Astrocyte (in vitro differentiated cells and primary cell): Measurements from ENCODE around the gene SBF2. TPM values are rescaled to one million over a fixed set of nuclear protein-coding genes. Genes with fewer than 3 reads are reported as not detected.

ENCODE experiments used
- DNase-seq: peaks from one replicate; pipeline ENCODE4 v3.0.0-alpha.2; 2010; ENCODE audit warnings: low read depth
- FAIRE-seq: peaks from 2 replicates; lab custom pipeline; 2011; peaks lifted over from hg19 to GRCh38; lab: Jason Lieb, UNC
- H2AFZ ChIP-seq: 2 replicates; pipeline ENCODE4 v1.6.0; 2012; ENCODE audit warnings: low read depth, low read length, inconsistent platforms
- H3K27ac ChIP-seq: 2 replicates; pipeline ENCODE4 v1.5.1; 2011; ENCODE audit warnings: low read depth, low read length, inconsistent platforms
- H3K27me3 ChIP-seq: 2 replicates; pipeline ENCODE4 v1.6.0; 2011; ENCODE audit warnings: low read length, inconsistent platforms; ENCODE audit not compliant: insufficient read depth
- H3K36me3 ChIP-seq: 2 replicates; pipeline ENCODE4 v1.5.1; 2011; ENCODE audit warnings: low read length, inconsistent platforms; ENCODE audit not compliant: insufficient read depth
- H3K4me1 ChIP-seq: 2 replicates; pipeline ENCODE4 v1.5.1; 2011; ENCODE audit warnings: low read length, inconsistent platforms; ENCODE audit not compliant: insufficient read depth
- H3K4me2 ChIP-seq: 2 replicates; pipeline ENCODE4 v1.6.0; 2012; ENCODE audit warnings: low read length, inconsistent platforms
- H3K4me3 ChIP-seq: 2 replicates; pipeline ENCODE4 v1.5.1; 2011; ENCODE audit warnings: low read depth, mild to moderate bottlenecking, low read length, inconsistent platforms; ENCODE audit not compliant: insufficient read depth
- H3K79me2 ChIP-seq: 2 replicates; pipeline ENCODE4 v1.6.0; 2012; ENCODE audit warnings: mild to moderate bottlenecking, low read length, inconsistent platforms; ENCODE audit not compliant: insufficient read depth
- H3K9ac ChIP-seq: 2 replicates; pipeline ENCODE4 v1.6.0; 2012; ENCODE audit warnings: mild to moderate bottlenecking, low read length, inconsistent platforms
- H3K9me3 ChIP-seq: 2 replicates; pipeline ENCODE4 v1.5.1; 2012; ENCODE audit warnings: low read depth, mild to moderate bottlenecking, low read length, inconsistent platforms; ENCODE audit not compliant: insufficient read depth
- H4K20me1 ChIP-seq: 2 replicates; pipeline ENCODE4 v1.6.0; 2012; ENCODE audit warnings: low read length, inconsistent platforms; ENCODE audit not compliant: insufficient read depth
- H3K27ac Mint-ChIP-seq: one replicate; pipeline ENCODE4 v1.8.0; 2021; ENCODE audit warnings: mild to moderate bottlenecking, mixed read lengths; ENCODE audit not compliant: unreplicated experiment
- H3K27me3 Mint-ChIP-seq: one replicate; pipeline ENCODE4 v1.8.0; 2021; ENCODE audit warnings: low read depth, mixed read lengths; ENCODE audit not compliant: unreplicated experiment
- H3K36me3 Mint-ChIP-seq: one replicate; pipeline ENCODE4 v1.8.0; 2021; ENCODE audit warnings: low read depth, mixed read lengths; ENCODE audit not compliant: unreplicated experiment
- H3K4me1 Mint-ChIP-seq: one replicate; pipeline ENCODE4 v1.8.0; 2021; ENCODE audit warnings: low read depth, mixed read lengths; ENCODE audit not compliant: unreplicated experiment
- H3K4me3 Mint-ChIP-seq: one replicate; pipeline ENCODE4 v1.8.0; 2021; ENCODE audit warnings: mild to moderate bottlenecking, moderate library complexity, mixed read lengths; ENCODE audit not compliant: unreplicated experiment
- H3K9me3 Mint-ChIP-seq: one replicate; pipeline ENCODE4 v1.8.0; 2021; ENCODE audit warnings: mild to moderate bottlenecking, mixed read lengths; ENCODE audit not compliant: unreplicated experiment
- CTCF ChIP-seq: IDR thresholded peaks from 2 replicates; pipeline ENCODE4 v1.5.1; 2011; ENCODE audit warnings: low read depth, mild to moderate bottlenecking, inconsistent platforms, low read length, moderate library complexity; ENCODE audit not compliant: insufficient read depth
- EZH2 ChIP-seq: IDR thresholded peaks from 2 replicates; pipeline ENCODE4 v1.6.1; 2012; ENCODE audit warnings: mild to moderate bottlenecking, low read length, inconsistent platforms; ENCODE audit not compliant: insufficient read depth
- total RNA-seq: library from RNA; stranded (reverse); gene quantifications from 2 replicates; pipeline ENCODE4 v1.2.1, GENCODE V29; 2021

SBF2 gene
- total RNA-seq, 1 donor from 2014 or later, result 50.0 TPM

- no peak overlapping the region for H3K4me3 ChIP-seq
- Mint-ChIP-seq H3K36me3 (peaks cover 26% of the 10 kb centered on the region), H3K4me1 (peaks cover 8% of the 10 kb centered on the region), H3K27ac (no peak overlapping the region), H3K27me3 (no peaks in the 10 kb centered on the region), H3K9me3 (no peaks in the 10 kb centered on the region), H3K4me3 (no peak overlapping the region)
- no peaks in the 10 kb centered on the region for H3K79me2 ChIP-seq
- no peaks in the 10 kb centered on the region for H3K27me3 ChIP-seq
- H3K36me3 ChIP-seq, result peaks cover 16% of the 10 kb centered on the region
- TF ChIP-seq CTCF (no peak), EZH2 (no peak)
- no peak overlapping the region for H2AFZ ChIP-seq
- DNase-seq (no peak), FAIRE-seq (no peak)
- no peak overlapping the region for H3K9ac ChIP-seq
- H3K27ac ChIP-seq, result no peak overlapping the region
- H3K4me2 ChIP-seq, result no peak overlapping the region
- no peaks in the 10 kb centered on the region for H3K9me3 ChIP-seq
- H3K4me1 ChIP-seq, result peaks cover 15% of the 10 kb centered on the region
- no peaks in the 10 kb centered on the region for H4K20me1 ChIP-seq
These were observed 517.0 kb downstream of the SBF2 start for GRCh38 chr11:9777066-9777465.

- Histone ChIP-seq H3K9me3 (no peaks in the 10 kb centered on the region), H3K4me1 (peaks cover 15% of the 10 kb centered on the region), H3K27me3 (no peaks in the 10 kb centered on the region), H3K79me2 (no peaks in the 10 kb centered on the region), H3K4me3 (no peak overlapping the region), H2AFZ (no peak overlapping the region), H3K36me3 (peaks cover 14% of the 10 kb centered on the region), H3K4me2 (no peak overlapping the region), H4K20me1 (no peaks in the 10 kb centered on the region), H3K27ac (no peak overlapping the region), H3K9ac (no peak overlapping the region)
- H3K27me3 Mint-ChIP-seq, result no peaks in the 10 kb centered on the region
- H3K4me3 Mint-ChIP-seq, result no peak overlapping the region
- H3K4me1 Mint-ChIP-seq, result peaks cover 8% of the 10 kb centered on the region
- no peak for DNase-seq
- no peak for FAIRE-seq
- H3K9me3 Mint-ChIP-seq, result no peaks in the 10 kb centered on the region
- no peak overlapping the region for H3K27ac Mint-ChIP-seq
- peaks cover 23% of the 10 kb centered on the region for H3K36me3 Mint-ChIP-seq
- TF ChIP-seq EZH2, result no peak
These were observed 517.8 kb downstream of the SBF2 start for GRCh38 chr11:9776203-9776602.

DNA sequence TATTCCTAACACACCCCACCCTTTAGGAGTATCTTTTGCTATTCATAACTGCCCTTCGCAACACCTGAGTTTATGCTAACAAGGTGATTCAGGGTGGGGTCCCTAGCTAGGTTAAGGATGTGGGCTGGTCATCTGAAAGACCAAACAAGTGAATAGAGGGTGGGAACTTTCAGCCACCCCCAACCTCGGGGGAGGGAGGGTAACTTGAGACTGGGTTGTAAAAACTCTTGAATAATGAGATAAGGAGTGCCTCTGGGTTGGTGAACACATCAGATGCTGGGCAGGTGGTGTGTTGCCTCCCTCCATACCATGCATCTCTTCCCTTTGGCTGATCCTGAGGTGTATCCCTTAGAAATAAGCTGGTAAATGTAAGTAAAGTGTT lies 518.6 kb downstream of the SBF2 start:
- no peak overlapping the region for H3K4me3 ChIP-seq
- no peak overlapping the region for H3K4me3 Mint-ChIP-seq
- FAIRE-seq, result no peak
- TF ChIP-seq EZH2 (no peak), CTCF (no peak)
- H4K20me1 ChIP-seq, result no peaks in the 10 kb centered on the region
- H3K4me1 ChIP-seq, result peaks cover 15% of the 10 kb centered on the region
- no peak overlapping the region for H3K27ac Mint-ChIP-seq
- H2AFZ ChIP-seq, result no peak overlapping the region
- peak overlapping the region; percentile 60 for H3K4me2 ChIP-seq
- H3K9me3 ChIP-seq, result no peaks in the 10 kb centered on the region
- DNase-seq, result no peak
- no peaks in the 10 kb centered on the region for H3K9me3 Mint-ChIP-seq
- H3K4me1 Mint-ChIP-seq, result peaks cover 8% of the 10 kb centered on the region
- H3K36me3 Mint-ChIP-seq, result peaks cover 21% of the 10 kb centered on the region
- H3K36me3 ChIP-seq, result peaks cover 6% of the 10 kb centered on the region
- peak overlapping the region; percentile 27 for H3K9ac ChIP-seq
- H3K27ac ChIP-seq, result peak overlapping the region; percentile 59
- no peaks in the 10 kb centered on the region for H3K27me3 ChIP-seq
- H3K27me3 Mint-ChIP-seq, result no peaks in the 10 kb centered on the region
- no peaks in the 10 kb centered on the region for H3K79me2 ChIP-seq
